ENCODE measurements around the gene HOXA11.

DNA sequence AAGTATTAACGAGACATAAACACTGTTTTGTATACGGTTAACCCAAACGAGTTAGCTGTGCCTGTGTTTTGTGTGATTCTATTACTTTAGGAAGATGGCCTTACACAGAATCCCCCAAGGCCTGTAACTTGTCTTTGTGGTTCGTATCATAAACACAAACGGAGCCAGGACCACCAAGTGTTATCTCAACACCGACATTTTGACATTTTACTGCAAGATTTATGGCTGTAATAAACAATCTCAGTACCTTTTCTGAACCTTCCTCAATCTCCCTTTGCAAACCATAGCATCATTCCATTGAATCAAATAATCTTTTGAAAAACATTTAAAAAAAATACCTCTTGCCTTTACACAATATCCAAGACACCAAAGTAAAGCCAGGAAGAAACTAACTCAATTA, 52.1 kb downstream of the HOXA11 start:
- TF ChIP-seq GABPA (IDR thresholded peaks at IDR 0.05; ENCODE audit: low read depth) (no peak), POLR2AphosphoS5 (IDR thresholded peaks at IDR 0.05; ENCODE audit: low read depth, low read length) (no peak), SMC3 (IDR thresholded peaks at IDR 0.05; ENCODE audit: low read depth, low read length) (no peak), MXI1 (IDR thresholded peaks at IDR 0.05; ENCODE audit: low read depth, low read length) (no peak), FOXJ3 (CRISPR knock-in tag; IDR thresholded peaks at IDR 0.05) (no peak), NRF1 (IDR thresholded peaks at IDR 0.05; ENCODE audit: low read depth, low read length) (no peak), REST (IDR thresholded peaks at IDR 0.05; ENCODE audit: low read depth, low read length) (no peak), EP300 (IDR thresholded peaks at IDR 0.05; ENCODE audit: borderline replicate concordance in 1 of 2, low read depth in 1 of 2, low read length in 1 of 2) (no peak), EZH2phosphoT487 (IDR thresholded peaks at IDR 0.05; ENCODE audit: borderline replicate concordance, low read depth) (no peak)
- TF ChIP-seq, protein P1, sequence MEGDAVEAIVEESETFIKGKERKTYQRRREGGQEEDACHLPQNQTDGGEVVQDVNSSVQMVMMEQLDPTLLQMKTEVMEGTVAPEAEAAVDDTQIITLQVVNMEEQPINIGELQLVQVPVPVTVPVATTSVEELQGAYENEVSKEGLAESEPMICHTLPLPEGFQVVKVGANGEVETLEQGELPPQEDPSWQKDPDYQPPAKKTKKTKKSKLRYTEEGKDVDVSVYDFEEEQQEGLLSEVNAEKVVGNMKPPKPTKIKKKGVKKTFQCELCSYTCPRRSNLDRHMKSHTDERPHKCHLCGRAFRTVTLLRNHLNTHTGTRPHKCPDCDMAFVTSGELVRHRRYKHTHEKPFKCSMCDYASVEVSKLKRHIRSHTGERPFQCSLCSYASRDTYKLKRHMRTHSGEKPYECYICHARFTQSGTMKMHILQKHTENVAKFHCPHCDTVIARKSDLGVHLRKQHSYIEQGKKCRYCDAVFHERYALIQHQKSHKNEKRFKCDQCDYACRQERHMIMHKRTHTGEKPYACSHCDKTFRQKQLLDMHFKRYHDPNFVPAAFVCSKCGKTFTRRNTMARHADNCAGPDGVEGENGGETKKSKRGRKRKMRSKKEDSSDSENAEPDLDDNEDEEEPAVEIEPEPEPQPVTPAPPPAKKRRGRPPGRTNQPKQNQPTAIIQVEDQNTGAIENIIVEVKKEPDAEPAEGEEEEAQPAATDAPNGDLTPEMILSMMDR (IDR thresholded peaks at IDR 0.05): no peak
- TF ChIP-seq, protein P2, sequence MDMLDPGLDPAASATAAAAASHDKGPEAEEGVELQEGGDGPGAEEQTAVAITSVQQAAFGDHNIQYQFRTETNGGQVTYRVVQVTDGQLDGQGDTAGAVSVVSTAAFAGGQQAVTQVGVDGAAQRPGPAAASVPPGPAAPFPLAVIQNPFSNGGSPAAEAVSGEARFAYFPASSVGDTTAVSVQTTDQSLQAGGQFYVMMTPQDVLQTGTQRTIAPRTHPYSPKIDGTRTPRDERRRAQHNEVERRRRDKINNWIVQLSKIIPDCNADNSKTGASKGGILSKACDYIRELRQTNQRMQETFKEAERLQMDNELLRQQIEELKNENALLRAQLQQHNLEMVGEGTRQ (IDR thresholded peaks at IDR 0.05; ENCODE audit: borderline replicate concordance, low read depth, low read length): no peak
- TF ChIP-seq, protein P3, sequence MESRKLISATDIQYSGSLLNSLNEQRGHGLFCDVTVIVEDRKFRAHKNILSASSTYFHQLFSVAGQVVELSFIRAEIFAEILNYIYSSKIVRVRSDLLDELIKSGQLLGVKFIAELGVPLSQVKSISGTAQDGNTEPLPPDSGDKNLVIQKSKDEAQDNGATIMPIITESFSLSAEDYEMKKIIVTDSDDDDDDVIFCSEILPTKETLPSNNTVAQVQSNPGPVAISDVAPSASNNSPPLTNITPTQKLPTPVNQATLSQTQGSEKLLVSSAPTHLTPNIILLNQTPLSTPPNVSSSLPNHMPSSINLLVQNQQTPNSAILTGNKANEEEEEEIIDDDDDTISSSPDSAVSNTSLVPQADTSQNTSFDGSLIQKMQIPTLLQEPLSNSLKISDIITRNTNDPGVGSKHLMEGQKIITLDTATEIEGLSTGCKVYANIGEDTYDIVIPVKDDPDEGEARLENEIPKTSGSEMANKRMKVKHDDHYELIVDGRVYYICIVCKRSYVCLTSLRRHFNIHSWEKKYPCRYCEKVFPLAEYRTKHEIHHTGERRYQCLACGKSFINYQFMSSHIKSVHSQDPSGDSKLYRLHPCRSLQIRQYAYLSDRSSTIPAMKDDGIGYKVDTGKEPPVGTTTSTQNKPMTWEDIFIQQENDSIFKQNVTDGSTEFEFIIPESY (IDR thresholded peaks at IDR 0.05; ENCODE audit: borderline replicate concordance, low read depth): no peak
